GM18502 (cell line): ENCODE measurements around the gene RPS21.

Source experiments
- ATAC-seq: cut with Tn5 transposase; IDR thresholded peaks from one replicate; pipeline ENCODE4 v1.9.1; 2021; ENCODE audit warnings: mild to moderate bottlenecking; ENCODE audit not compliant: unreplicated experiment, poor library complexity

Gene RPS21

GRCh38 chr20:62374331-62375152 is 12.4 kb upstream of the RPS21 start:
- ATAC-seq = no peak

GRCh38 chr20:62376112-62377063 is 10.5 kb upstream of the RPS21 start:
- no peak for ATAC-seq

- no peak for ATAC-seq
Observed at GRCh38 chr20:62377064-62377461, 9.8 kb upstream of the RPS21 start.

- ATAC-seq = no peak
Observed at GRCh38 chr20:62377615-62378178, 9.2 kb upstream of the RPS21 start.

- no peak for ATAC-seq
Observed at GRCh38 chr20:62378215-62378614, 8.7 kb upstream of the RPS21 start.

GRCh38 chr20:62381202-62381797 is 5.6 kb upstream of the RPS21 start:
- ATAC-seq = no peak

GRCh38 chr20:62381842-62382241 is 5.1 kb upstream of the RPS21 start:
- ATAC-seq = no peak

- peak; percentile 59 for ATAC-seq
Observed at GRCh38 chr20:62382306-62383198, 4.4 kb upstream of the RPS21 start.

GRCh38 chr20:62387219-62387913 is 463 bp downstream of the RPS21 start:
- no peak for ATAC-seq

- no peak for ATAC-seq
Observed at GRCh38 chr20:62387933-62388635, 1.2 kb downstream of the RPS21 start.

GRCh38 chr20:62388839-62389600 is 2.1 kb downstream of the RPS21 start:
- ATAC-seq = no peak

- ATAC-seq = no peak
Observed at GRCh38 chr20:62389601-62390087, 2.7 kb downstream of the RPS21 start.

GRCh38 chr20:62390317-62391164 is 3.6 kb downstream of the RPS21 start:
- no peak for ATAC-seq

- no peak for ATAC-seq
Observed at GRCh38 chr20:62391165-62392076, 4.5 kb downstream of the RPS21 start.

- no peak for ATAC-seq
Observed at GRCh38 chr20:62392077-62392418, 5.1 kb downstream of the RPS21 start.
